Liver (tissue), 3 donors: ENCODE results near the gene SCN8A.

Source experiments
- ATF3 ChIP-seq: IDR thresholded peaks from 2 replicates; pipeline ENCODE4 v1.6.1; 2016; ENCODE audit warnings: antibody characterized with exemption
- JUND ChIP-seq, 2 donors: IDR thresholded peaks; 2 replicates each; pipeline ENCODE4 v1.6.1; 2016; ENCODE audit warnings: antibody characterized with exemption in 2 of 2
- RAD21 ChIP-seq, 2 donors: IDR thresholded peaks; 2 replicates each; pipeline ENCODE4 v1.6.1; 2016; ENCODE audit warnings: antibody characterized with exemption in 2 of 2, mild to moderate bottlenecking in 2 of 2
- REST ChIP-seq: IDR thresholded peaks from 2 replicates; pipeline ENCODE4 v1.6.1; 2016; ENCODE audit warnings: antibody characterized with exemption, mild to moderate bottlenecking
- TAF1 ChIP-seq: conservative IDR thresholded peaks from 2 replicates; pipeline ENCODE4 v1.6.1; 2016; ENCODE audit warnings: antibody characterized with exemption, mild to moderate bottlenecking
- YY1 ChIP-seq: IDR thresholded peaks from 2 replicates; pipeline ENCODE4 v1.6.1; 2016; ENCODE audit warnings: antibody characterized with exemption, mild to moderate bottlenecking
- ZBTB33 ChIP-seq: IDR thresholded peaks from 2 replicates; pipeline ENCODE4 v1.6.1; 2016; ENCODE audit warnings: antibody characterized with exemption
- TF ChIP-seq, protein P1 (sequence below): fragments of 150-350 bp; IDR thresholded peaks from 2 replicates; pipeline ENCODE4 v1.5.1; 2017; ENCODE audit warnings: improper control_type of control experiment, low read depth, low read length; ENCODE audit not compliant: missing input control
- donor health status: healthy.
- donor health status: healthy.

DNA sequence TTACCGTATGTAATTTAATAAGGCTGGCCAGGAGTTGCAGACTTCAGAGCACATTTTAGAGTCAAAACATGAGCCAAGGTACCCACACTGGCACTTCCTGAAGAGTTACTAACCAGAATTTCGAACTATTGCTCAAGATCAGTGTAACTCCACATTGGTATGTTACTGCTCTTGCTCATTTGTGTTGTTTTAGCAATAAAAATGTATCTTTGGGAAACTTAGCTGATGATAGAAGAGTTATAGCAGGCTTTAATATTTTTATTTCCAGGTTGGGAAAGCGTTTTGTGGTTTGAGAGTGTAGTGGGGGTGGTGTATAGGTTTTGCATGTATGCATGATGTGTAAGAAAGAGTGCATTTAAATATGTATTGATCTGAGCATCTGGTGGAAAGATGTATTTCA, 96.6 kb downstream of the SCN8A start:
- TF ChIP-seq, protein P1, sequence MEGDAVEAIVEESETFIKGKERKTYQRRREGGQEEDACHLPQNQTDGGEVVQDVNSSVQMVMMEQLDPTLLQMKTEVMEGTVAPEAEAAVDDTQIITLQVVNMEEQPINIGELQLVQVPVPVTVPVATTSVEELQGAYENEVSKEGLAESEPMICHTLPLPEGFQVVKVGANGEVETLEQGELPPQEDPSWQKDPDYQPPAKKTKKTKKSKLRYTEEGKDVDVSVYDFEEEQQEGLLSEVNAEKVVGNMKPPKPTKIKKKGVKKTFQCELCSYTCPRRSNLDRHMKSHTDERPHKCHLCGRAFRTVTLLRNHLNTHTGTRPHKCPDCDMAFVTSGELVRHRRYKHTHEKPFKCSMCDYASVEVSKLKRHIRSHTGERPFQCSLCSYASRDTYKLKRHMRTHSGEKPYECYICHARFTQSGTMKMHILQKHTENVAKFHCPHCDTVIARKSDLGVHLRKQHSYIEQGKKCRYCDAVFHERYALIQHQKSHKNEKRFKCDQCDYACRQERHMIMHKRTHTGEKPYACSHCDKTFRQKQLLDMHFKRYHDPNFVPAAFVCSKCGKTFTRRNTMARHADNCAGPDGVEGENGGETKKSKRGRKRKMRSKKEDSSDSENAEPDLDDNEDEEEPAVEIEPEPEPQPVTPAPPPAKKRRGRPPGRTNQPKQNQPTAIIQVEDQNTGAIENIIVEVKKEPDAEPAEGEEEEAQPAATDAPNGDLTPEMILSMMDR, result no peak
- TF ChIP-seq ATF3 (no peak), REST (no peak), YY1 (no peak), JUND (IDR thresholded peaks at IDR 0.05) (no peak), ZBTB33 (no peak), TAF1 (no peak), RAD21 (IDR thresholded peaks at IDR 0.05) (no peak)
